ENCODE results near the gene AMPD3.

DNA sequence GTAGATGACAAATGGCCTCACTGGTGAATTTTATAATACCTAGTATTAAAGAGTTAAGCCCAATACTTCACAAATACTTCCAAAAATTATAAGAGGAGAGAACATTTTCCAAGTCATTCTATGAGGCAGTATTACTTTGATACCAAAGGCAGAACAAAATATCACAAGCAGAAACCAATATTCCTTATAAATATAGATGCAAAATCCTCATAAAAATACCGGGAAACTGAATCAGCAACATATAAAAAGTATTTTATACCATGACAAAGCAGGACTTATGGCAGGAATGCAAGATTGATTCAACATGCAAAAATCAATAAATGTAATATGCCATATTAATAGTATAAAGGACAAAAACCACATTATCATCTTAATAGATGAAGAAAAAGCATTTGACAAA lies 22.1 kb upstream of the AMPD3 start:
- TF ChIP-seq, protein P1, sequence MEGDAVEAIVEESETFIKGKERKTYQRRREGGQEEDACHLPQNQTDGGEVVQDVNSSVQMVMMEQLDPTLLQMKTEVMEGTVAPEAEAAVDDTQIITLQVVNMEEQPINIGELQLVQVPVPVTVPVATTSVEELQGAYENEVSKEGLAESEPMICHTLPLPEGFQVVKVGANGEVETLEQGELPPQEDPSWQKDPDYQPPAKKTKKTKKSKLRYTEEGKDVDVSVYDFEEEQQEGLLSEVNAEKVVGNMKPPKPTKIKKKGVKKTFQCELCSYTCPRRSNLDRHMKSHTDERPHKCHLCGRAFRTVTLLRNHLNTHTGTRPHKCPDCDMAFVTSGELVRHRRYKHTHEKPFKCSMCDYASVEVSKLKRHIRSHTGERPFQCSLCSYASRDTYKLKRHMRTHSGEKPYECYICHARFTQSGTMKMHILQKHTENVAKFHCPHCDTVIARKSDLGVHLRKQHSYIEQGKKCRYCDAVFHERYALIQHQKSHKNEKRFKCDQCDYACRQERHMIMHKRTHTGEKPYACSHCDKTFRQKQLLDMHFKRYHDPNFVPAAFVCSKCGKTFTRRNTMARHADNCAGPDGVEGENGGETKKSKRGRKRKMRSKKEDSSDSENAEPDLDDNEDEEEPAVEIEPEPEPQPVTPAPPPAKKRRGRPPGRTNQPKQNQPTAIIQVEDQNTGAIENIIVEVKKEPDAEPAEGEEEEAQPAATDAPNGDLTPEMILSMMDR (conservative IDR thresholded peaks at IDR 0.05; ENCODE audit: low read depth, low read length), result no peak
- no peak for TF ChIP-seq EZH2 (IDR thresholded peaks at IDR 0.05; ENCODE audit: borderline replicate concordance, low read depth, low read length, poor library complexity, severe bottlenecking)
